ENCODE measurements around the gene ABCA4. TPM values are rescaled to one million over a fixed set of nuclear protein-coding genes. Genes with fewer than 3 reads are reported as not detected.
A peak's percentile ranks its signal among the peaks of the same experiment; 100 is the strongest.

The ABCA4 gene
- total RNA-seq, 1 donor from 2014 or later = 51.7 TPM

DNA sequence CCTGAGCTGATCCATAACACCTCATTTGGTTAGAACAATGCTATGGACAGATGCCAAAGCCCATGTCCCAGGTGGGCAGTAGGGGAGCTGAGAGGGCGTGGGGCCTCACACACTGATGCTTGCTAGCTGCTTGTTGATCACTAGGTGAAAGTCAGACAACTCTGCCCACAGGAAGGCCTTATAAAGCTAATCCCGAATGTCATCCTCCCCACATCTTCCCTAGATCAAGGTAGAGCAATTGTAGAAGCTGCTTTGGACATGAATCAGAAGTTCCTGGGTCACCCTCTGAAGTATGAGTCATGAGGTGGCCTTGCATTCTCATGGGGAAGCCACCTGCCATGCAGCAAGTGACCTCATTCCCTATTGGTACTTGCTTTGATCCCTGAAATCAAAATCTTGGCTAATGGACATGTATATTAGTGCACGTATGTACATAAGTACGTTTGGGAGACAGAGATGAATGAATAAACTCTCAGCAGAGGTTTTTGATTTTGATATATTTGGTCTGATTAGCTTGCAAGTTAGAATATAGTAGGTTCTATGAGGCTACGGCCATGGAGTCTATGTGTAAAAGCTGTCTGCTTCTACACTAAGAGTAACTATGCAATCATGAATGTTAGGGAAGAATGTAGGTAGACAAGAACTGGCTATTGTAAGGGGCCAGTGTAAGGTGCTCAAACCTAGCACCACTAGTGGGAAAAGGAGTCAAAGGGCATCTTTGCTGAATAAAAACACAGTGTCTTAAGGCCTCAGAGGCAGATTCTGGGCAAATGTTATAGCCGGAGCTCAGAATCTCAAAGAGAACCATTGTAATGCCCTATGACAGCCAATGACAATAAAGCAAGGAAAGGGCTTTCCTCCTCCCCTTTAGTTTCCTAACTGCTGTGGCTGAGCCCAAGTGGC is 52.6 kb downstream of the ABCA4 start:
- Mint-ChIP-seq H3K27me3 (ENCODE audit: unreplicated experiment) (peaks cover 6% of the 10 kb centered on the region), H3K9me3 (ENCODE audit: unreplicated experiment) (no peaks in the 10 kb centered on the region), H3K27ac (ENCODE audit: unreplicated experiment) (peak overlapping the region; percentile 89), H3K36me3 (ENCODE audit: low read depth, unreplicated experiment) (peaks cover 6% of the 10 kb centered on the region), H3K4me1 (ENCODE audit: unreplicated experiment) (peaks cover 80% of the 10 kb centered on the region), H3K4me3 (ENCODE audit: unreplicated experiment) (no peak overlapping the region)
- no peak for DNase-seq (ENCODE audit: low spot score)
- TF ChIP-seq, protein P1, sequence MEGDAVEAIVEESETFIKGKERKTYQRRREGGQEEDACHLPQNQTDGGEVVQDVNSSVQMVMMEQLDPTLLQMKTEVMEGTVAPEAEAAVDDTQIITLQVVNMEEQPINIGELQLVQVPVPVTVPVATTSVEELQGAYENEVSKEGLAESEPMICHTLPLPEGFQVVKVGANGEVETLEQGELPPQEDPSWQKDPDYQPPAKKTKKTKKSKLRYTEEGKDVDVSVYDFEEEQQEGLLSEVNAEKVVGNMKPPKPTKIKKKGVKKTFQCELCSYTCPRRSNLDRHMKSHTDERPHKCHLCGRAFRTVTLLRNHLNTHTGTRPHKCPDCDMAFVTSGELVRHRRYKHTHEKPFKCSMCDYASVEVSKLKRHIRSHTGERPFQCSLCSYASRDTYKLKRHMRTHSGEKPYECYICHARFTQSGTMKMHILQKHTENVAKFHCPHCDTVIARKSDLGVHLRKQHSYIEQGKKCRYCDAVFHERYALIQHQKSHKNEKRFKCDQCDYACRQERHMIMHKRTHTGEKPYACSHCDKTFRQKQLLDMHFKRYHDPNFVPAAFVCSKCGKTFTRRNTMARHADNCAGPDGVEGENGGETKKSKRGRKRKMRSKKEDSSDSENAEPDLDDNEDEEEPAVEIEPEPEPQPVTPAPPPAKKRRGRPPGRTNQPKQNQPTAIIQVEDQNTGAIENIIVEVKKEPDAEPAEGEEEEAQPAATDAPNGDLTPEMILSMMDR (IDR thresholded peaks at IDR 0.05; ENCODE audit: unreplicated experiment) = no peak

DNA sequence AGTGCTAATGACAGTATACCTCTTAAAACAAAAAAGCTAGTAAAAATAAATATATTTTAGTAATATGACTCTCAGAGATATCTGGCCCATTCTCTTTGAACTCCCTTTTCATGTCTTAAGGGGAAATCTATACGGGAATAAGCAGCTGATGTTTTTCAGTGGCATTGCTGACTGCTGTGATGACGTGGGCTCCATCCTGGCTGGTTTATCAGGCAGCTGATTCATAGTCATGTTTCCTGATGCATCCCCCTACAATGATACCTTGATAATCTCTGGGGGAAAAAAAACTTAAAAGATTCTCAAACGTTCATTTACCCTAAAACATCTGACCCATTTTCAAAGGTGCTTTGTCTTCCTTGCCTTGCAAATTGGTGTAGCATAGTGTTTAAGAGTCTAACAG is 53.8 kb downstream of the ABCA4 start:
- Mint-ChIP-seq H3K27me3 (ENCODE audit: unreplicated experiment) (peaks cover 8% of the 10 kb centered on the region), H3K9me3 (ENCODE audit: unreplicated experiment) (no peaks in the 10 kb centered on the region), H3K36me3 (ENCODE audit: low read depth, unreplicated experiment) (peaks cover 6% of the 10 kb centered on the region), H3K4me3 (ENCODE audit: unreplicated experiment) (no peak overlapping the region), H3K27ac (ENCODE audit: unreplicated experiment) (no peak overlapping the region), H3K4me1 (ENCODE audit: unreplicated experiment) (peaks cover 80% of the 10 kb centered on the region)
- TF ChIP-seq, protein P1 (IDR thresholded peaks at IDR 0.05; ENCODE audit: unreplicated experiment) = no peak
- DNase-seq (ENCODE audit: low spot score) = no peak

DNA sequence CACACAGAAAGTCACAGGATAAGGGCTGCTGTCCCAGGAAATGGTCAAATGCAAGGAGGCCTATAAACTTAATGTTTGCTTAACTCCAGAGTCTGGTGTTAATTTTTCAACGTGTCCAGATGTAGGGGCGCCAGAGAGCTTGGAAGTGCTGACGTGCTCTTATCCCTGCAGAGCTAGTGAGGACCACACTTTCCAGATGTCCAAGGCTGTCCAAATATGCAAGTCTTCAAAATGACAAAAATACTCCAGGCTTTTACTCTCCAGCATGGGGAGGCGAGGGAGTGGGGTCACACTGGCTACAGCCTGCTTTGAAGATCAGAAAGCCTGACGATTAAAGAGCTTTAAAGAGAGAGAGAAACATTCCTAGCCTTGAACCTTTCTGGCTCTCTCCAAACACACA is 57.6 kb downstream of the ABCA4 start:
- Mint-ChIP-seq H3K27ac (ENCODE audit: unreplicated experiment) (peak overlapping the region; percentile 74), H3K9me3 (ENCODE audit: unreplicated experiment) (no peaks in the 10 kb centered on the region), H3K27me3 (ENCODE audit: unreplicated experiment) (peaks cover 9% of the 10 kb centered on the region), H3K4me1 (ENCODE audit: unreplicated experiment) (peaks cover 83% of the 10 kb centered on the region), H3K4me3 (ENCODE audit: unreplicated experiment) (no peak overlapping the region), H3K36me3 (ENCODE audit: low read depth, unreplicated experiment) (no peaks in the 10 kb centered on the region)
- TF ChIP-seq, protein P1 (IDR thresholded peaks at IDR 0.05; ENCODE audit: unreplicated experiment) = no peak
- DNase-seq (ENCODE audit: low spot score) = no peak

DNA sequence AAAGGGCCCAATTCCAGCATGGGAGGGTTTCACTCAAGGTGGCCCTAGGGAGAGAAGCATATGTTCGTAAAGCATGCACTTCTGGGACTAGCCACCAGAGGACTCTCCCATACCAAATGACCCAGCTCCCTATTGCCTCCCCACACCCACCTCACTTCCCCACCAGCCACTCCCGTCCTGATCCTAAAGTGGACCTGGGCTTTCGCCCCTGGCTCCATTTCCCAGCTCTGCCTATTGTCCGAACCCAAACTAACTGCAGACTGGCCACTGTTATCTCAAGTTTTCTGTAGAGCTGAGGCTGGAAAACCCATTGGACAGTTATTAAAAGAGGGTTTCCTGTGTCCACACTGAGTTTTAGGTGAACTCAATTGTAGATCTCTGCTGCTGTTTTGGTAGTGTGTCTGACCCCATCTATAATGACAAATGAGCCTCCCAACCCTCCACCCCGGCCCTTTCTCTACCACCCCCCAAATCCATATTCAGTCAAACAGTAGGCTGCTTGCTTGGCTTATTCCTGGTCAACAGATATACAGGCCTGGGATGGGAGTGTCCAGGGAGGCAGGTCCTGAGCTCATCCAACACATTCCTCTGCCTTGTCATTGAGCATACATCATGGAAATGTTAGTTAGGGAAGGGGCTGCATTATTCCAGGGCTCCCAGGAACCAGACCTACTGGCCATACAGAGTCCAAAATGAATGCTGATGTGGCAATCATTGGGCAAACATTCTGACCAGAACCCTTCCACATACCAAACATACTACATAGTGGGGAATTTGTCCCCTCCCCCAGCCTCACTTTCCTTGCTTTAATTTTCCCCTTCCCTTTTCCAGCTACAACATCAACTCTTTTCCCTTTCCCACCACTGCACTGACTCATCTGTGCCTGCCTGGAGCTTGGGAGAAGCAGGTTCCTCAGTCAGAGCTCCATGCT is 59.2 kb downstream of the ABCA4 start:
- H3K9me3 Mint-ChIP-seq (ENCODE audit: unreplicated experiment) = no peaks in the 10 kb centered on the region
- DNase-seq (ENCODE audit: low spot score) = peak; percentile 70
- TF ChIP-seq, protein P1 (IDR thresholded peaks at IDR 0.05; ENCODE audit: unreplicated experiment) = peak; percentile 87
- H3K27ac Mint-ChIP-seq (ENCODE audit: unreplicated experiment) = peak overlapping the region; percentile 85
- peaks cover 85% of the 10 kb centered on the region for H3K4me1 Mint-ChIP-seq (ENCODE audit: unreplicated experiment)
- H3K4me3 Mint-ChIP-seq (ENCODE audit: unreplicated experiment) = no peak overlapping the region
- H3K36me3 Mint-ChIP-seq (ENCODE audit: low read depth, unreplicated experiment) = no peaks in the 10 kb centered on the region
- peaks cover 12% of the 10 kb centered on the region for H3K27me3 Mint-ChIP-seq (ENCODE audit: unreplicated experiment)

All from endothelial cell (in vitro differentiated cells).